GM18511 (cell line): ENCODE measurements around the gene ZSCAN25.
"Not testable (repeated sequence)": the region's sequence is repeated elsewhere in the genome, so short reads cannot be mapped to it uniquely, and the experiment has no call there.

Experiments
- ATAC-seq: cut with Tn5 transposase; IDR thresholded peaks from one replicate; pipeline ENCODE4 v1.9.1; 2021; ENCODE audit warnings: mild to moderate bottlenecking, moderate library complexity; ENCODE audit not compliant: unreplicated experiment

The ZSCAN25 gene

DNA sequence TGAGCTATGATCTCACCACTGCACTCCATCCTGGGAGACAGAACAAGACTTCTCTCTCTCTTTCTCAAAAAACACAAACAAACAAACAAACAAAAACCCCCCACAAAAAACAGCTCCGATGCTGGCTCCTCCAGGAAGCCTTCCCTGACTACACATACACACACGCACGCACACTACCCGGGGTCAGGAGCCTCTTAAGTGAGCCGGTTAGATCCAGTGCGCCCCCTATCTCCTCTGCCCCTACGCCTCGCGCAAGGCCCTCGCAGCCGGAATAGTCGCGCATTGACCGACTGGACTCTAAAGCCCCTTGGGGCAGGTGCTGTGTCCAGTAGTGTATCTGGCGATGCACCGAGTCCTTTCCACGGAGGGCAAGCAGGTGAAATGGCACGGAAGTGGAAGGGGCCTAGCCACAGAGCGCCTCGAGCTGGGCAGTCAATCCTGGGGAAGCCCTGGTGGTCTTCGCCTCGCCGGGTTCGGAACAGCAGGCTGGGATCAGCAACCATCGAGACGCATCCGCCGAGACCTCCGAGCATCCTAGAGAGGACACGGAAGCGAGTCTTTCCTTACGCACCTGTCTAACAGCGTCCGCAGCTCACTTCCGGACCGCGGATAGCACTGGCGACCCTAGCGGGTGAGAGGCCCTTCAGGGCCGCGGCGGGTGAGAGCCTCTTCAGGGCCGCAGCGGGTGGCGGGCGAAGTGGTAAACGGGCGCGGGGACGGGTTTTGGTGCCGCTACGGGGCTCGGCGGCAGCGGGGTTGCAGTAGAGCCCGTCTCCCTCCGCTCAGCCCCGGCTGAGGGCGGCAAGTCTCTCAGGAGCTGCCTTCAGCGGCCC lies at the start of gene ZSCAN25:
ZSCAN25 (plus strand) TSS at position 588 of the 833 bp plus-strand sequence. CDS start 2,661 bp downstream, outside the sequence.
- peak; percentile 95 for ATAC-seq

GRCh38 chr7:99568770-99569169 lies 48.0 kb upstream of the ZSCAN25 start:
- not testable (repeated sequence) for ATAC-seq

DNA sequence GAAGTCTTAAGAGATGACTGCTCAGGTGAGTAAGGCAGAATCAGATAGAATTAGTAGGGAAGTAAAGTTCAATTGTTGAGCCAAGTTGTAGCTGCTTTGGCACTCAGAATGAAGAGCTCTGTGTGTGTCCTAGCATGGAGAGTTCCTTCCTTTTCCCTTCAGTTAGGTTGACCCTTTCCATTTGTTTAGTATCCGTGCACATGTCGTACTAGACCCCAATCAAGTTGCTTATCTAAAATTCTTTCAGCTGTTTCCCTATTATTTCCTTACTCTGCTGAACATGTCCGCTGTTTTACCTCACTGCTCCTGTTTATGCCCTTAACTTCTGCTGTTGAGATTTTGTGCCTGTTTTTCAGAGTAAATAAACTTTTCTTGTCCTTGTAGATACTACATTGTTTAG lies 45.0 kb upstream of the ZSCAN25 start:
- no peak for ATAC-seq

DNA sequence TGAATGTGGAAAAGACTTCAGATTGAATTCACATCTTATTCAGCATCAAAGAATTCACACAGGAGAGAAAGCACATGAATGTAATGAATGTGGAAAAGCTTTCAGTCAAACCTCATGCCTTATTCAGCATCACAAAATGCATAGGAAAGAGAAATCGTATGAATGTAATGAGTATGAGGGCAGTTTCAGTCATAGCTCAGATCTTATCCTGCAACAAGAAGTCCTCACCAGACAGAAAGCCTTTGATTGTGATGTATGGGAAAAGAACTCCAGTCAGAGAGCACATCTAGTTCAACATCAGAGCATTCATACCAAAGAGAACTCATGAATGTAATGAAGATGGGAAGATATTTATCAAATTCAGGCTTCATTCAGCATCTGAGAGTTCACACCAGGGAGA lies 43.5 kb upstream of the ZSCAN25 start:
- no peak for ATAC-seq

DNA sequence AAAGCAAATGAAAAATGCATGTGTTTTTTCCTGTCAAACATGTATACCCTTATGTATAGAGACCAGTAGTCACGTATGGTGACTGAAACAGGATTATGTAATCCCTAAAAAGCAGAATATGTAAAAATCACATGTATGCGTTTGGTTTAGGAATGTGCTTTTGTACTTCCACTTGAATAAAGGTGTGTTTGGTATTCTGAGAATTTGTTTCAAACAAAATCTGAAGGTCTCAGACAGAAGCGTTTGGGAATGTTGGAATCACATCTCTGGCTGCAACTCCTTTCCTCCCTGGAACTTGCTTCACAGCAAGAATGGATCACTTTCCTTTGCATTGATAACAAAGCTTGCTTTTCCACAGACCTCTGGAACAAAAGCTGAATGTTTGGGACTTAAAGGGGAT lies 40.5 kb upstream of the ZSCAN25 start:
- ATAC-seq, result no peak

GRCh38 chr7:99579281-99579955 lies 37.3 kb upstream of the ZSCAN25 start:
- ATAC-seq, result no peak

- no peak for ATAC-seq
Observed at GRCh38 chr7:99579956-99580777, 36.6 kb upstream of the ZSCAN25 start.

GRCh38 chr7:99580778-99581332 lies 35.9 kb upstream of the ZSCAN25 start:
- ATAC-seq, result not testable (repeated sequence)

- no peak for ATAC-seq
Observed at GRCh38 chr7:99588868-99589267, 27.9 kb upstream of the ZSCAN25 start.

- no peak for ATAC-seq
Observed at GRCh38 chr7:99594948-99595745, 21.6 kb upstream of the ZSCAN25 start.

DNA sequence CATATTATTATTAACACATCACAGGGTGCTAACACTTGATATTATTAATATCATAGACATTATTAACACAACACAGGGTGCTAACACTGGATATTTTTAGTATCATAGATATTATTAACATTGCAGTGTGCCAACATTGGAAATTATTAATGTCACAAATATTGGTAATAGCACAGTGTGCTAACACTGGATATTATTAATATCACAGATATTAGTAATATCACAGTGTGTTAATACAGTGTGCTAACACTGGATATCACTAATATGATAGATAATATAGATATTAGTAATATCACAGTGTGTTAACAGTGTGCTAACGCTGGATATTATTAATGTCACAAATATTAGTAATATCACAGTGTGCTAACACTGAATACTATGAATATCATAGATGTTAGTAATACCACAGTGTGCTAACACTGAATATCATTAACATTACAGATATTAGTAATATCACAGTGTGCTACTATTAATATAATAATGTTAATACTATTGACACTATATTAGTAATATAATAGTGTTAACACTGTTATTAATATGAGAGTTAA lies 20.3 kb upstream of the ZSCAN25 start:
- no peak for ATAC-seq

- no peak for ATAC-seq
Observed at GRCh38 chr7:99597762-99598501, 18.8 kb upstream of the ZSCAN25 start, which contains the start of gene TMEM225B. Gene TMEM225B (plus strand): TSS chr7:99598267. CDS start chr7:99604389, 6,122 bp downstream.

- ATAC-seq, result no peak
Observed at GRCh38 chr7:99599836-99600235, 16.9 kb upstream of the ZSCAN25 start.

- ATAC-seq, result no peak
Observed at GRCh38 chr7:99601656-99602310, 15.0 kb upstream of the ZSCAN25 start.

DNA sequence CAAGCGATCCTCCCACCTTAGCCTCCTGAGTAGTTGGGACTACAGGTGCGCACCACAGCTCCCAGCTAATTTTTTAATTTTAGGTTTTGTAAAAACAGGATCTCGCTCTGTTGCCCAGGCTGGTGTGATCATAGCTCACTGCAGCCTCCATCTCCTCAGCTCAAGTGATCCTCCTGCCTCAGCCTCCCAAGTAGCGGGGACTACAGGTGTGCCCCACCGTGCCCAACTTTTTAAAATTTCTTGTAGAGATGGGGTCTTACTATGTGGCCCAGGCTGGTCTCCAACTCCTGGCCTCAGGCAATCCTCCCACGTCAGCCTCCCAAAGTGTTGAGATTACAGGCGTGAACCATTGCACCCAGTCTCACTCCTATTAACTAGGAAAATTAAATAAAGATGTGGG lies 11.2 kb upstream of the ZSCAN25 start:
- ATAC-seq, result no peak

GRCh38 chr7:99606531-99606930 lies 10.2 kb upstream of the ZSCAN25 start:
- no peak for ATAC-seq

DNA sequence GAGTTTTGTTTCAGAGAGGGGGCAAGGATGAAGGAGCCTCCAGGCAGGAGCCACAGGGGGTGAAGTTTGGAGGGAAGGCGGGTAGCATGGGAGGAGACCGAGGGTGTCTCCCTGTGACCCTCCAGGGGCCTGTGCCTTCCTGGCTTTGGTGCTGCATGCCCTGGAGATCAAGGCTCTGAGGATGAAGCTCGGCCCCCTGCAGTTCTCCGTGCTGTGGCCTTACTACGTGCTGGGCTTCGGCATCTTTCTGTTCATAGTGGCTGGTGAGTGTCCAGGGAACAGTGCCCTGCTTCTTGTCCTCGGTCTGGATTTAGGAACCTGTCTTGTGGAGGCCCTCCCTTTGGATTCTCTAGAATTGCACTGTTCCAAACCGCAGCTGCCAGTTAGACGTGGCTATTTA lies 9.2 kb upstream of the ZSCAN25 start:
- no peak for ATAC-seq

DNA sequence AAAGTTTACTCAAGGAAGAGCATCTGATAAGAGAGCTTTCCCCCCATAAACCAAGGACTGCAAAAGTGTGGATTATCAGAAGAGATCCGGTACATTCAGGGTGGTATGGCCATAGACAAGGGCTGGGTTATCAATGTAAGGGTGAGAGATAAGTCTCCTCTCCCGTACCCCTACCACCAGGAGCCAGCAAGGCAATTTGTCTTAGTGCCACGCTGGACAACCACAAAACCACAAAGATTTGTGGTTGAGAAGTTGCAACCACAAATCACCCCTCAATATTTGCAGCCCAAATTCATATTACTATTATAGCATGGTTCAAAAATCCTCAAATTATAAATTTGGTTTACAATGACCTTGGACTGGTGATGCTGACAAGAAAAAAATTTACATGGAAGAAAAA lies 2.3 kb upstream of the ZSCAN25 start:
- ATAC-seq, result no peak

- ATAC-seq, result no peak
Observed at GRCh38 chr7:99615989-99616358, 772 bp upstream of the ZSCAN25 start.
